ENCODE results near the gene LINC00305. TPM values are rescaled to one million over a fixed set of nuclear protein-coding genes. Genes with fewer than 3 reads are reported as not detected.

LINC00305 gene
- total and polyA plus RNA-seq, 11 donors = not detected

DNA sequence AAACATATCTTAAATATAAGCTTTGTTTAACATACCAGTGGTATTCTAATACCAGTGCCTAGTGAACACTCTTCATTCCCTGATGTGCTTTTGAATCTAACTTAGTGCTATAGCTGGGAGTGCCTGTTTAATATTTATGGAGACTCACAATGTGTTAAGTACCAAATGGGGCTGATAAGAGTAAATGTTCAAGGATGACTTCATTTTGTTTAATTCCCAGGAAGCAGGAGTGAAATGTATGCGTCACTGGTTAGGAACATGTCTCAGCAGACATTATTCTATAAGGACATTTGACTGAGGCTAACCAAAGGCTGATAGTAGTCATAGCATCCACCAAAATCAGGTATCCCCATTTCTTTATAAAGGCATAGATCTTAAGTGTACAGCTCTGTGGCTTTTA, 31.7 kb upstream of the LINC00305 start:
- DNase-seq = no peak
- no peak overlapping the region for H3K4me3 ChIP-seq
- TF ChIP-seq, protein P1, sequence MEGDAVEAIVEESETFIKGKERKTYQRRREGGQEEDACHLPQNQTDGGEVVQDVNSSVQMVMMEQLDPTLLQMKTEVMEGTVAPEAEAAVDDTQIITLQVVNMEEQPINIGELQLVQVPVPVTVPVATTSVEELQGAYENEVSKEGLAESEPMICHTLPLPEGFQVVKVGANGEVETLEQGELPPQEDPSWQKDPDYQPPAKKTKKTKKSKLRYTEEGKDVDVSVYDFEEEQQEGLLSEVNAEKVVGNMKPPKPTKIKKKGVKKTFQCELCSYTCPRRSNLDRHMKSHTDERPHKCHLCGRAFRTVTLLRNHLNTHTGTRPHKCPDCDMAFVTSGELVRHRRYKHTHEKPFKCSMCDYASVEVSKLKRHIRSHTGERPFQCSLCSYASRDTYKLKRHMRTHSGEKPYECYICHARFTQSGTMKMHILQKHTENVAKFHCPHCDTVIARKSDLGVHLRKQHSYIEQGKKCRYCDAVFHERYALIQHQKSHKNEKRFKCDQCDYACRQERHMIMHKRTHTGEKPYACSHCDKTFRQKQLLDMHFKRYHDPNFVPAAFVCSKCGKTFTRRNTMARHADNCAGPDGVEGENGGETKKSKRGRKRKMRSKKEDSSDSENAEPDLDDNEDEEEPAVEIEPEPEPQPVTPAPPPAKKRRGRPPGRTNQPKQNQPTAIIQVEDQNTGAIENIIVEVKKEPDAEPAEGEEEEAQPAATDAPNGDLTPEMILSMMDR (IDR thresholded peaks at IDR 0.05) = no peak
- no peak for TF ChIP-seq POLR2A (IDR thresholded peaks at IDR 0.05)
- WGBS, 4 donors = 62 to 80% (median 70%) methylated on average over 1 of the region's 1 CpG
- intact Hi-C loops (cut with DNase I) = no loop called here
- no peak for ATAC-seq
- H3K36me3 ChIP-seq = no peaks in the 10 kb centered on the region
- no peak overlapping the region for H3K27ac ChIP-seq
- H3K27me3 ChIP-seq = no peaks in the 10 kb centered on the region
- H3K4me1 ChIP-seq = no peaks in the 10 kb centered on the region
- no peaks in the 10 kb centered on the region for H3K9me3 ChIP-seq

DNA sequence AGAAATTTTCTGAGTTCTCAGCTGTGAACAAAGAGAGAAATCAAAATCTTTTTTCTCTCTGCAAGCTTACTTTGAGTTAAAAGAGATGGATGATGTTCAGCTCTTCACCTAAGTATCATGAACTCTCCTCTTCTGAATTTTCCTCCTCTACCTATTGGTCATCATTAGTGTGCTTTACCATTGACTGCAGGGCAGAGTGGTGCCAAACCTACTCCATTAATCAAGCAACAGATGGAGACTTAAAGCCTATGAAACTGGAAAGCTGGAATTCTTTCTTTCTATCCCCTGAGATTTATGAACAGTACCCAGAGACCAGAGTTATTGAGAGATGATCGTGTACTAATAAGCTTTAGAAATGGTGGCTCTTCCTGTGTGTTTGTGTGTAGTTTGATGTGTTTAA, 31.3 kb upstream of the LINC00305 start:
- no peaks in the 10 kb centered on the region for H3K9me3 ChIP-seq
- no peak overlapping the region for H3K4me3 ChIP-seq
- intact Hi-C loops (cut with DNase I) = no loop called here
- ATAC-seq (no peak), DNase-seq (no peak)
- TF ChIP-seq POLR2A (IDR thresholded peaks at IDR 0.05) = no peak
- TF ChIP-seq, protein P1 (IDR thresholded peaks at IDR 0.05) = no peak
- no peak overlapping the region for H3K27ac ChIP-seq
- no peaks in the 10 kb centered on the region for H3K4me1 ChIP-seq
- 47 to 85% (median 67%) methylated on average over 1 of the region's 1 CpG for WGBS, 4 donors
- H3K36me3 ChIP-seq = no peaks in the 10 kb centered on the region
- H3K27me3 ChIP-seq = no peaks in the 10 kb centered on the region

DNA sequence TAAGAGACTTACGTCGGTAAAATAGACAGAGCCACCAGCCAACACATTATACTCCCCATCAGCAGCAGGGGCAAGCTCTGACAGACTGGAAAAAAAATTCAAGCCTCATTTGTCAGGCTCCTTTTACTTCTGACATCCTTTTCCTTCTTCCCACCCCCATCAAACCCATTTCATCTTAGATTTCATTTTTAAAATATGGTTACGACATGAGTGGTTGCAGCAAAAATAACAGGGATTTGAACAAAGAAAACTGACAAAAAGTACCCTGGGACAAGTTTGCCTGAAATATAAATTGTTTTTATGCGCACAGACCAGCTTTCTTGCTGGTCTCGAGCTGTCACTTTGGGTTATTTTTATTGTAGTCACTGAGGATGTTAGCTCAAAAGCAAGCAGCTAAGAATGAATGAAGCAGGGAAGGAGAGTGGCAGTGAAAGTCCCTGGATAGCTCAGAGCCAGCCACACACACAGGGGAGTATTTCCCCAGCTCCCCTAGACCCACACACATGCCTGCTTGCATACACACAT, 30.7 kb upstream of the LINC00305 start:
- intact Hi-C loops (cut with DNase I) = no loop called here
- Histone ChIP-seq H3K4me3 (no peak overlapping the region), H3K27ac (no peak overlapping the region), H3K27me3 (no peaks in the 10 kb centered on the region), H3K9me3 (no peaks in the 10 kb centered on the region), H3K4me1 (no peaks in the 10 kb centered on the region), H3K36me3 (no peaks in the 10 kb centered on the region)
- TF ChIP-seq, protein P1 (IDR thresholded peaks at IDR 0.05) = no peak
- no peak for TF ChIP-seq POLR2A (IDR thresholded peaks at IDR 0.05)
- DNase-seq = no peak
- ATAC-seq = no peak
- 86 to 90% (median 88%) methylated on average over 5 of the region's 5 CpGs for WGBS, 4 donors

DNA sequence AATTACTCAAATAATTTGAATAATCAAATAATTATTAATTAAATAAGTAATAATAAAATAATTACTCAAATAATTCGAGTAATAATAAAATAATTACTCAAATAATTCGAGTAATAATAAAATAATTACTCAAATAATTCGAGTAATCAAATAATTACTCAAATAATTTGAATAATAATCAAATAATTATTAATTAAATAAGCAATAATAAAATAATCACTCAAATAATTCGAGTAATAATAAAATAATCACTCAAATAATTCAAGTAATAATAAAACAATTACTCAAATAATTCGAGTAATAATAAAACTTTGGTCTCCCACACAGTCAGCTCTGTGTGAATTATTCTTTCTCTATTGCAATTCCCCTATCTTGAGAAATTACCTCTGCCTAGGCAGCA, 30.0 kb upstream of the LINC00305 start:
- Histone ChIP-seq H3K9me3 (no peaks in the 10 kb centered on the region), H3K4me3 (no peak overlapping the region), H3K27ac (no peak overlapping the region), H3K4me1 (no peaks in the 10 kb centered on the region), H3K36me3 (no peaks in the 10 kb centered on the region), H3K27me3 (no peaks in the 10 kb centered on the region)
- TF ChIP-seq, protein P1 (IDR thresholded peaks at IDR 0.05) = no peak
- no peak for TF ChIP-seq POLR2A (IDR thresholded peaks at IDR 0.05)
- 72 to 85% (median 80%) methylated on average over 5 of the region's 5 CpGs for WGBS, 4 donors
- intact Hi-C loops (cut with DNase I) = no loop called here
- DNase-seq = no peak
- no peak for ATAC-seq

All from heart left ventricle (tissue), 16 donors.